ENCODE data around the gene COPE.

COPE gene

GRCh38 chr19:18889949-18890745 is 29.0 kb downstream of the COPE start:
- no peaks in the 10 kb centered on the region for H3K36me3 ChIP-seq
- peaks cover 0 to 3% of the 10 kb centered on the region in 2 experiments for H3K4me1 ChIP-seq (ENCODE audit: control insufficient read depth in 1 of 2, insufficient read depth in 1 of 2, low read depth in 1 of 2, low read length in 1 of 2)
- no peaks in the 10 kb centered on the region for H3K9me3 ChIP-seq
- peaks cover 43% of the 10 kb centered on the region for H3K27me3 ChIP-seq
- H3K4me3 ChIP-seq (ENCODE audit: low read depth in 1 of 2, low read length in 1 of 2) = no peak overlapping the region
- no peak for TF ChIP-seq CTCF (IDR thresholded peaks at IDR 0.05)
- H3K27ac ChIP-seq = no peak overlapping the region

GRCh38 chr19:18886972-18887371 is 32.2 kb downstream of the COPE start:
- Histone ChIP-seq H3K27ac (no peak overlapping the region), H3K36me3 (no peaks in the 10 kb centered on the region), H3K4me3 (ENCODE audit: low read depth in 1 of 2, low read length in 1 of 2) (no peak overlapping the region), H3K4me1 (ENCODE audit: control insufficient read depth in 1 of 2, insufficient read depth in 1 of 2, low read depth in 1 of 2, low read length in 1 of 2) (no peaks in the 10 kb centered on the region), H3K9me3 (no peaks in the 10 kb centered on the region), H3K27me3 (peaks cover 12% of the 10 kb centered on the region)
- TF ChIP-seq CTCF (IDR thresholded peaks at IDR 0.05) = no peak

GRCh38 chr19:18883526-18884304 is 35.5 kb downstream of the COPE start:
- no peak for TF ChIP-seq CTCF (IDR thresholded peaks at IDR 0.05)
- Histone ChIP-seq H3K9me3 (no peaks in the 10 kb centered on the region), H3K4me3 (ENCODE audit: low read depth in 1 of 2, low read length in 1 of 2) (no peak overlapping the region), H3K27me3 (no peaks in the 10 kb centered on the region), H3K27ac (no peak overlapping the region), H3K4me1 (ENCODE audit: control insufficient read depth in 1 of 2, insufficient read depth in 1 of 2, low read depth in 1 of 2, low read length in 1 of 2) (no peaks in the 10 kb centered on the region), H3K36me3 (no peaks in the 10 kb centered on the region)

- Histone ChIP-seq H3K36me3 (no peaks in the 10 kb centered on the region), H3K4me3 (ENCODE audit: low read depth in 1 of 2, low read length in 1 of 2) (no peak overlapping the region), H3K27me3 (no peaks in the 10 kb centered on the region), H3K27ac (no peak overlapping the region), H3K4me1 (ENCODE audit: control insufficient read depth in 1 of 2, insufficient read depth in 1 of 2, low read depth in 1 of 2, low read length in 1 of 2) (no peaks in the 10 kb centered on the region), H3K9me3 (no peaks in the 10 kb centered on the region)
- no peak for TF ChIP-seq CTCF (IDR thresholded peaks at IDR 0.05)
Measured at GRCh38 chr19:18881491-18881890, 37.7 kb downstream of the COPE start.

GRCh38 chr19:18879579-18880373 is 39.4 kb downstream of the COPE start:
- Histone ChIP-seq H3K36me3 (no peaks in the 10 kb centered on the region), H3K27me3 (no peaks in the 10 kb centered on the region), H3K4me3 (ENCODE audit: low read depth in 1 of 2, low read length in 1 of 2) (no peak overlapping the region), H3K27ac (no peak overlapping the region), H3K9me3 (no peaks in the 10 kb centered on the region), H3K4me1 (ENCODE audit: control insufficient read depth in 1 of 2, insufficient read depth in 1 of 2, low read depth in 1 of 2, low read length in 1 of 2) (no peaks in the 10 kb centered on the region)
- no peak for TF ChIP-seq CTCF (IDR thresholded peaks at IDR 0.05)
